Stimulated activated CD4-positive, alpha-beta T cell treated with anti-CD3 and anti-CD28 coated beads, Interleukin-1b, Interleukin-23, amount 100 ng/mL, for 24 hours (primary cell): ENCODE data around the gene ACER3.
"Not testable (repeated sequence)": the region's sequence is repeated elsewhere in the genome, so short reads cannot be mapped to it uniquely, and the experiment has no call there.

Experiments used
- DNase-seq, 4 experiments: peaks; one replicate each; pipeline ENCODE4 v3.0.0-alpha.2; 2020; ENCODE audit warnings: low read depth in 4 of 4, low spot score in 1 of 4

The ACER3 gene

GRCh38 chr11:77036398-77036797 lies 175.7 kb downstream of the ACER3 start:
- DNase-seq = no peak

DNA sequence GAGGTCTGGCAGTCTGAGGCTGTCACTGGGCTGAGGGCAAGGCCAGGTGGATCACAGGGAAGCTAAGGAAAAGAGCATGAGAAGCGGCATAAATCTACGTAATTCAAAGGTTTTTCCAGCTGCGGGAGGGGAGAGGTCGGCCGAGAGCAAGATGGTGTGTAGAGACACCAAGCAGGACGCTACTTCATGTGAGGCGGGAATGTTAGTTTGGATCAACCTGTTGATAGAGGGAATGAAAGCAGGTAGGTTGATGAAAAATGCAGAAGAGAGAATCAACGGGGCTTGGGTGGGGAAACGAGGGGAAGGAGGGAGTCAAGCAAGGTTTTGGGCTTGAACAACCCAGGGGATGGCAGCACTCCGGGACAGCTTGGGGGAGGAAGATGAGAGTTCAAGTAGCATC lies 176.3 kb downstream of the ACER3 start:
- DNase-seq = no peak

GRCh38 chr11:77038029-77038824 lies 177.5 kb downstream of the ACER3 start:
- no peak for DNase-seq

- no peak for DNase-seq
Measured at GRCh38 chr11:77038825-77039326, 178.2 kb downstream of the ACER3 start.

GRCh38 chr11:77039491-77040400 lies 179.0 kb downstream of the ACER3 start:
- no peak for DNase-seq

DNA sequence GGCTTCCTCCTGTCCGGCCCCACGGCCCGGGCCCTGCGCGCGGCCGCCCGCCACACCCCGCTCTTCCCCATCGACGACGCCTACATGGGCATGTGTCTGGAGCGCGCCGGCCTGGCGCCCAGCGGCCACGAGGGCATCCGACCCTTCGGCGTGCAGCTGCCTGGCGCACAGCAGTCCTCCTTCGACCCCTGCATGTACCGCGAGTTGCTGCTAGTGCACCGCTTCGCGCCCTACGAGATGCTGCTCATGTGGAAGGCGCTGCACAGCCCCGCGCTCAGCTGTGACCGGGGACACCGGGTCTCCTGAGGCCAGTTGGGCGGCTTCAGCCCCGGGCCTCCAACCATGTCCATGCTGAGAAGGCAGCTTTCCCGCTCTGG lies 179.7 kb downstream of the ACER3 start:
- no peak for DNase-seq

DNA sequence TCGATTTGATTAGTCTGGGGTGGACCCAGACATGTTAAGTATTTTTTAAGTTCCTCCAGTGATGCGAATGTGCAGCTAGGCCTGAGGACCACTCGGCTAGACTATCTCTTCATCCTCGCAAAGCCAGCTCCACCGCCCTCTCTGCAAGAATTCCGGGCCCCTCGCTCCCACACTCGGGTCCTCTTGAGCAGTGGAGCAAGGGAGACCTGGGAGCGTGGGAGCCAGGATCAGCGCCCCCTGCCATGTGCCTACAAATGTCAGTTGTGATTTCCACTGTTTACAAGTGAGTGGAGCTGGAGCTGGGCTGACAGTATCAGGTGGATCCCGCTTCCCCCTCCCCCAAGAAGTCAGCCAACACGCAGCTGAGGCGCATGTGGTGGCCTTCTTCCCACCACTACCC lies 180.2 kb downstream of the ACER3 start:
- no peak for DNase-seq

- DNase-seq = no peak
Measured at GRCh38 chr11:77042111-77042726, 181.5 kb downstream of the ACER3 start.

- no peak for DNase-seq
Measured at GRCh38 chr11:77044356-77044755, 183.6 kb downstream of the ACER3 start.

DNA sequence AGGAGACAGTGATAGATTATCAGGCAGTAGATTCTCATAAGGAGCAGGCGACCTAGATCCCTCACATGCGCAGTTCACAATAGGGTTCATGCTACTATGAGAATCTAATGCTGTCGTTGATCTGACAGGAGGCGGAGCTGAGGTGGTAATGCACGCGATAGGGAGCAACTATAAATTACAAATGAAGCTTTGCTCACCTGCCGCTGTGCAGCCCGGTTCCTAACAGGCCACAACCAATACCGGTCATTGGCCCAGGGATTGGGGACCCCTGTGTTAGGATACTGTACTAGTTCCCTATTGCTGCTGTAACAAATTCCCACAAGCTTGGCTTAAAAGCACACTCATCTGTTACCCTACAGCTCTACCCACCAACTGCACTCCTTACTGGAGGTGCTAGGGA lies 184.2 kb downstream of the ACER3 start:
- no peak for DNase-seq

DNA sequence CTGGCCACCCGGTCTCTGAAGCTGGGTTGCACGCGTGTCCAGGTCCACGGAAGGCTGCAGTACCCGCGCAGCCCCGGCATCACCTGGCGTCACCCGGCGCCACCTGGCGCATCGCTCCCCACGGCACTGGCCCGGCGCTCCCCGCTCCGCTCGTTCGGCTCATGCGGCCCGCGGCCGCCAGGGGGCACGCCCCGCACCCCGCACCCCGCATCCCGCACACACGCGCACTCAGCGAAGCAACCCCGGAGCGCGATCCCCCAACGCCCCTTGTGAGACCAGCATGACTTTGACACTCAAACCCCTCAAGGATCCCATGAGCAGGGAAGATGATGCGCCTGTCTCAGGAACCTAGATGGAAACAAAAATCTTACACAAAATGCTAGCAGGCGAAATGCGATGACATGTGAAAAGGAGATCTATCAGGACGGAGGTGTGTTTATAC lies 185.4 kb downstream of the ACER3 start:
- DNase-seq = peak in 3 of 4 experiments; percentile 34 to 45 (median 44)

GRCh38 chr11:77047007-77047927 lies 186.5 kb downstream of the ACER3 start:
- peak; percentile 41 to 66 (median 53) for DNase-seq

GRCh38 chr11:77047928-77048446 lies 187.3 kb downstream of the ACER3 start:
- DNase-seq = not testable (repeated sequence)

DNA sequence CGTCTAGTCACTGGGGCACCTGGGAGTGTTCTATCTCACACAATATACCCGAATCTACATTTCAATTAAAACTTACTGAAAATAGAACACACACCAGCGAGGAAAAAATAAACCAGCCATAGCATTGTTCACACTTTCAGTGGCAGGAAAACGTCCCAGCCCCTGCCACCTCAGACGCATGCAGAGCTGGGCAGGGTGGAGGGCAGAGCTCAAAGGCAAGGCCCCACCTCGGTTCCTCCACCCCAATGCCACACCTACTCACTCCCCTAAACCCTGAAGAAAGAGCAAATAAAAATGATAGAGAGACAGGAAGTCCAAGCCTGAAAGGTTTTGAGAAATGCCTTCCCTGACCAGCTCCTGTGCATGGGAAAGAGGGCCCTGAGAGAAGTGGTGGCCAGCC lies 188.3 kb downstream of the ACER3 start:
- no peak for DNase-seq

- no peak for DNase-seq
Measured at GRCh38 chr11:77051511-77051910, 190.8 kb downstream of the ACER3 start.

GRCh38 chr11:77052518-77052917 lies 191.8 kb downstream of the ACER3 start:
- DNase-seq = no peak

- no peak for DNase-seq
Measured at GRCh38 chr11:77053217-77054015, 192.7 kb downstream of the ACER3 start.

- no peak for DNase-seq
Measured at GRCh38 chr11:77054084-77054483, 193.4 kb downstream of the ACER3 start.

- DNase-seq = no peak
Measured at GRCh38 chr11:77055101-77055561, 194.4 kb downstream of the ACER3 start.
